Endothelial cell of umbilical vein (primary cell): Measurements from ENCODE around the gene MAP3K13. TPM values are rescaled to one million over a fixed set of nuclear protein-coding genes. Genes with fewer than 3 reads are reported as not detected.

Source experiments
- BruUV-seq: library from RNA; stranded (reverse); fragments of 400-500 nt; replicated peaks from 2 replicates; lab custom pipeline; 2021; lab: Mats Ljungman, UMichigan
- CTCF ChIA-PET: fragments of 300-600, 350-600 bp; sonication (Branson Sonifier 250); formaldehyde crosslinking; loops from one replicate; lab custom pipeline; 2021; ENCODE audit warnings: antibody characterized with exemption, inconsistent platforms; lab: Charles Lee
- POLR2A ChIA-PET: fragments of 300-600, 350-600 bp; sonication (Branson Sonifier 250); formaldehyde crosslinking; loops from one replicate; lab custom pipeline; 2021; ENCODE audit warnings: antibody characterized with exemption, inconsistent platforms; lab: Charles Lee
- DNase-seq: peaks from one replicate; pipeline ENCODE4 v3.0.0-alpha.2; 2011; ENCODE audit warnings: low read depth, low spot score
- FAIRE-seq: peaks from 2 replicates; lab custom pipeline; 2011; peaks lifted over from hg19 to GRCh38; lab: Jason Lieb, UNC
- H2AFZ ChIP-seq: 2 replicates; pipeline ENCODE4 v1.6.0; 2012; ENCODE audit warnings: low read depth, low read length, control low read depth, inconsistent platforms
- H3K27ac ChIP-seq: 2 replicates; pipeline ENCODE4 v1.5.1; 2011; ENCODE audit warnings: low read depth, mild to moderate bottlenecking, control low read depth, low read length, moderate library complexity; ENCODE audit not compliant: insufficient read depth
- H3K27me3 ChIP-seq, 2 experiments: 2 replicates each; pipeline versions ENCODE4 v1.6.0 to v1.6.1; 2011; ENCODE audit warnings: low read length in 2 of 2, mixed read lengths in 1 of 2; ENCODE audit not compliant: control insufficient read depth in 2 of 2, insufficient read depth in 2 of 2
- H3K36me3 ChIP-seq, 2 experiments: 2 replicates in 1 of 2; 3 replicates in 1 of 2; pipeline ENCODE4 v1.5.1; 2011; ENCODE audit warnings: low read length in 2 of 2, mild to moderate bottlenecking in 1 of 2, moderate library complexity in 1 of 2; ENCODE audit not compliant: control insufficient read depth in 2 of 2, insufficient read depth in 2 of 2; ENCODE audit errors: extremely low read depth in 1 of 2
- H3K4me1 ChIP-seq: 3 replicates; pipeline ENCODE4 v1.5.1; 2011; ENCODE audit warnings: mild to moderate bottlenecking, low read length; ENCODE audit not compliant: control insufficient read depth, insufficient read depth; ENCODE audit errors: extremely low read depth
- H3K4me2 ChIP-seq: 2 replicates; pipeline ENCODE4 v1.6.1; 2011; ENCODE audit warnings: low read length, control low read depth, mixed read lengths; ENCODE audit not compliant: insufficient read depth
- H3K4me3 ChIP-seq, 3 experiments: fragments of 200-600 bp in 1 of 3; sonication (generic), shearing (Covaris generic) in 1 of 3; replicated peaks in 1 of 3; 2 replicates each; pipeline ENCODE4 v1.5.1; 2011 to 2016; ENCODE audit warnings: control low read depth in 3 of 3, low read length in 3 of 3, mild to moderate bottlenecking in 2 of 3, inconsistent platforms in 1 of 3, low read depth in 1 of 3, moderate library complexity in 1 of 3; ENCODE audit not compliant: insufficient read depth in 1 of 3
- H3K79me2 ChIP-seq: 2 replicates; pipeline ENCODE4 v1.6.0; 2012; ENCODE audit warnings: low read length, inconsistent platforms; ENCODE audit not compliant: control insufficient read depth, insufficient read depth
- H3K9ac ChIP-seq: replicated peaks from 2 replicates; pipeline ENCODE3; 2011; ENCODE audit warnings: low read length, control low read depth; ENCODE audit not compliant: insufficient read depth; ENCODE audit errors: extremely low read depth
- H3K9me1 ChIP-seq: replicated peaks from 3 replicates; pipeline ENCODE4 v1.6.0; 2011; ENCODE audit warnings: mild to moderate bottlenecking, low read length; ENCODE audit not compliant: control insufficient read depth, insufficient read depth; ENCODE audit errors: extremely low read depth
- H3K9me3 ChIP-seq: replicated peaks from 2 replicates; pipeline ENCODE4 v1.5.1; 2012; ENCODE audit warnings: low read length, inconsistent platforms; ENCODE audit not compliant: control insufficient read depth, insufficient read depth
- H4K20me1 ChIP-seq: replicated peaks from 2 replicates; pipeline ENCODE3; 2011; ENCODE audit warnings: mild to moderate bottlenecking, low read length; ENCODE audit not compliant: control insufficient read depth, insufficient read depth; ENCODE audit errors: extremely low read depth
- CTCF ChIP-seq, 2 donors: IDR thresholded peaks; 1 replicate in 1 of 2; 2 replicates in 1 of 2; pipeline ENCODE4 v1.5.1; 2011; ENCODE audit warnings: low read length in 2 of 2, mild to moderate bottlenecking in 2 of 2, moderate library complexity in 2 of 2, control low read depth in 1 of 2, inconsistent platforms in 1 of 2, low read depth in 1 of 2; ENCODE audit not compliant: insufficient read depth in 1 of 2; ENCODE audit errors: extremely low read depth in 1 of 2
- EZH2 ChIP-seq: IDR thresholded peaks from 2 replicates; pipeline ENCODE4 v1.6.1; 2012; ENCODE audit warnings: borderline replicate concordance, low read depth, mild to moderate bottlenecking, moderate library complexity, low read length, inconsistent platforms; ENCODE audit not compliant: severe bottlenecking
- GATA2 ChIP-seq: IDR thresholded peaks from 2 replicates; pipeline ENCODE4 v1.7.0; 2011; ENCODE audit warnings: low read depth, mild to moderate bottlenecking, moderate library complexity, mixed read lengths, low read length; ENCODE audit not compliant: insufficient read length, insufficient read depth
- MAX ChIP-seq: IDR thresholded peaks from 2 replicates; pipeline ENCODE4 v1.6.1; 2011; ENCODE audit not compliant: insufficient read depth, insufficient read length
- POLR2A ChIP-seq: IDR thresholded peaks from 2 replicates; pipeline ENCODE4 v1.6.1; 2012; ENCODE audit warnings: low read depth, mild to moderate bottlenecking, control low read depth, low read length
- dilution Hi-C: fragments of 300-500 bp; cut with MboI; formaldehyde crosslinking; loops from one replicate; pipeline ENCODE4 v1.15.0; 2019; ENCODE audit warnings: low sequenced_read_pairs; ENCODE audit not compliant: extremely low pct_ligation_motif_present
- intact Hi-C: fragments of 100-400 bp; cut with micrococcal nuclease; formaldehyde crosslinking; loops from one replicate; pipeline ENCODE4 v1.10.0; 2022
- polyA plus RNA-seq, 4 experiments: library from polyadenylated mRNA; depleted of rRNA in 3 of 4; stranded (reverse) in 3 of 4; unstranded in 1 of 4; fragments of >200 nt; gene quantifications; 2 replicates each; pipeline versions ENCODE4 v1.2.1 to v1.2.3, GENCODE V29; 2011 to 2012; ENCODE audit warnings: missing spikeins in 1 of 4
- total RNA-seq: library from RNA; stranded (reverse); gene quantifications from 2 replicates; pipeline ENCODE4 v1.2.3, GENCODE V29; 2021

The MAP3K13 gene
- total and polyA plus RNA-seq, 2 donors (not counting 3 experiments of a cell fraction or from before 2014, with no cell fraction given), result 6.2 to 15.4 TPM

DNA sequence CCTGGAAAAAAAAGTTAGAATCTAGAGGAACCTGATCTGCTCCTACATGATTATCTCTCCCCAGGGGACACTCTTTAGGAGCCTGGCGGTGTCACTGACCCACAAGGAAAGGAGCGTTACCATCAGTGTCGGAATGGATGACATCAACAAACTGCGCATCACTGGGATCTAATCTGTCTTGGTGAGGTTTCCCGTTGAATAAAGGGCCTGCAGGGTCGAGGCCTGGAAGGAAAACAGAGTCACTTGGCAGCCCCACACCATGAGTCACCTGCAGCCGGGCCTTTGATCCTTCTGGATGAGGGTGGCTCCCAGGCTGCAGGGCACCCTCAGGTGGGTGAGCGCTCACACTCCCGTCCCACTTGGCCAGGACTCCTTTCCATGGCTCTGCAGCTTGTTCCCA is 164.4 kb downstream of the MAP3K13 start:
- dilution Hi-C loops (no loop called here), intact Hi-C loops (no loop called here)
- Histone ChIP-seq H3K9ac (no peak overlapping the region), H3K27ac (no peak overlapping the region), H3K9me1 (peaks cover 3% of the 10 kb centered on the region), H3K4me2 (no peak overlapping the region), H3K79me2 (no peaks in the 10 kb centered on the region), H2AFZ (no peak overlapping the region), H3K4me1 (no peaks in the 10 kb centered on the region), H3K27me3 (no peaks in the 10 kb centered on the region), H3K36me3 (no peaks in the 10 kb centered on the region), H3K9me3 (no peaks in the 10 kb centered on the region), H4K20me1 (no peaks in the 10 kb centered on the region), H3K4me3 (no peak overlapping the region)
- TF ChIP-seq MAX (no peak), GATA2 (no peak)
- FAIRE-seq (no peak), DNase-seq (no peak)
- CTCF ChIA-PET, result interaction anchor here (0.8 to 1.5 kb wide), 2 partner anchors 32 to 653 kb away, joined by 4 to 5 read pairs; no protein-coding TSS in a partner anchor
- no TSS peak for BruUV-seq
- POLR2A ChIA-PET, result no interaction called here

- intact Hi-C loops, result no loop called here
- FAIRE-seq (no peak), DNase-seq (no peak)
- H3K79me2 ChIP-seq, result no peaks in the 10 kb centered on the region
- no peak overlapping the region for H3K4me3 ChIP-seq
- ChIA-PET CTCF (interaction anchor here (0.6 to 4.5 kb wide), 2 partner anchors 31 to 796 kb away, joined by 3 to 24 read pairs; no protein-coding TSS in a partner anchor), POLR2A (no interaction called here)
- no peak overlapping the region for H2AFZ ChIP-seq
- H3K27ac ChIP-seq, result no peak overlapping the region
- peaks cover 3% of the 10 kb centered on the region for H3K9me1 ChIP-seq
- TF ChIP-seq GATA2, result no peak
- no peak for TF ChIP-seq EZH2
- no peak for TF ChIP-seq POLR2A
- no peak for TF ChIP-seq CTCF (IDR thresholded peaks at IDR 0.05; ENCODE audit: extremely low read depth in 1 of 2, insufficient read depth in 1 of 2, low read depth in 1 of 2, low read length in 2 of 2)
- no peaks in the 10 kb centered on the region for H3K36me3 ChIP-seq
- no peak overlapping the region for H3K9ac ChIP-seq
- no TSS peak for BruUV-seq
- no peaks in the 10 kb centered on the region for H3K4me1 ChIP-seq
- dilution Hi-C loops, result no loop called here
- no peak overlapping the region for H3K4me2 ChIP-seq
- H3K27me3 ChIP-seq, result no peaks in the 10 kb centered on the region
- H3K9me3 ChIP-seq, result no peaks in the 10 kb centered on the region
- no peaks in the 10 kb centered on the region for H4K20me1 ChIP-seq
Observed at GRCh38 chr3:185528532-185528931, 165.6 kb downstream of the MAP3K13 start.
